ENCODE data around the gene OR4L1.

DNA sequence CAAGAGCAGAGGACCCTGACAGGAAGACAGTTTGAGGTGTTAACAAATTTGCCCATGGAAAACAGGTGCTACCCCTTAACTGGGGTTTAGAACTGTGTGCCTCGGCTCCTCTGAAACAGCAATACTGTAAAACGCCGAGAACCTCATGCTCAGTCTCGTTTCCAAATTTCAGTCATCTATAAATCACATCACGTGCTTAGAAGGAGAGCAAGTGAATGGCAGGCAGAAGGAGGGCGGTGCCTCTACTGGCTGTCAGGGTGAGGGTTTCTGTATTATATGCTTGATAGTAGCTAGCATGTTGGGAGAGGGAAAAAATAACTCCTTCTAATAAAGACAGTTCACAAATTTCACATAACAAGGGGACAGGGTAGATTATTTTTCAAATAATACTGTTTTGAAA, 28.8 kb upstream of the OR4L1 start:
- TF ChIP-seq ZNF207 (IDR thresholded peaks at IDR 0.05; ENCODE audit: borderline replicate concordance): no peak
- no peak for TF ChIP-seq PAX8 (CRISPR knock-in tag; IDR thresholded peaks at IDR 0.05; ENCODE audit: borderline replicate concordance)
- TF ChIP-seq, protein P1, sequence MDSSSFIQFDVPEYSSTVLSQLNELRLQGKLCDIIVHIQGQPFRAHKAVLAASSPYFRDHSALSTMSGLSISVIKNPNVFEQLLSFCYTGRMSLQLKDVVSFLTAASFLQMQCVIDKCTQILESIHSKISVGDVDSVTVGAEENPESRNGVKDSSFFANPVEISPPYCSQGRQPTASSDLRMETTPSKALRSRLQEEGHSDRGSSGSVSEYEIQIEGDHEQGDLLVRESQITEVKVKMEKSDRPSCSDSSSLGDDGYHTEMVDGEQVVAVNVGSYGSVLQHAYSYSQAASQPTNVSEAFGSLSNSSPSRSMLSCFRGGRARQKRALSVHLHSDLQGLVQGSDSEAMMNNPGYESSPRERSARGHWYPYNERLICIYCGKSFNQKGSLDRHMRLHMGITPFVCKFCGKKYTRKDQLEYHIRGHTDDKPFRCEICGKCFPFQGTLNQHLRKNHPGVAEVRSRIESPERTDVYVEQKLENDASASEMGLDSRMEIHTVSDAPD (CRISPR knock-in tag; IDR thresholded peaks at IDR 0.05): no peak
- TF ChIP-seq HMG20B (CRISPR knock-in tag; conservative IDR thresholded peaks at IDR 0.05): no peak
- no peak for TF ChIP-seq MBD4 (IDR thresholded peaks at IDR 0.05; ENCODE audit: borderline replicate concordance, low read length)
- TF ChIP-seq, protein P2, sequence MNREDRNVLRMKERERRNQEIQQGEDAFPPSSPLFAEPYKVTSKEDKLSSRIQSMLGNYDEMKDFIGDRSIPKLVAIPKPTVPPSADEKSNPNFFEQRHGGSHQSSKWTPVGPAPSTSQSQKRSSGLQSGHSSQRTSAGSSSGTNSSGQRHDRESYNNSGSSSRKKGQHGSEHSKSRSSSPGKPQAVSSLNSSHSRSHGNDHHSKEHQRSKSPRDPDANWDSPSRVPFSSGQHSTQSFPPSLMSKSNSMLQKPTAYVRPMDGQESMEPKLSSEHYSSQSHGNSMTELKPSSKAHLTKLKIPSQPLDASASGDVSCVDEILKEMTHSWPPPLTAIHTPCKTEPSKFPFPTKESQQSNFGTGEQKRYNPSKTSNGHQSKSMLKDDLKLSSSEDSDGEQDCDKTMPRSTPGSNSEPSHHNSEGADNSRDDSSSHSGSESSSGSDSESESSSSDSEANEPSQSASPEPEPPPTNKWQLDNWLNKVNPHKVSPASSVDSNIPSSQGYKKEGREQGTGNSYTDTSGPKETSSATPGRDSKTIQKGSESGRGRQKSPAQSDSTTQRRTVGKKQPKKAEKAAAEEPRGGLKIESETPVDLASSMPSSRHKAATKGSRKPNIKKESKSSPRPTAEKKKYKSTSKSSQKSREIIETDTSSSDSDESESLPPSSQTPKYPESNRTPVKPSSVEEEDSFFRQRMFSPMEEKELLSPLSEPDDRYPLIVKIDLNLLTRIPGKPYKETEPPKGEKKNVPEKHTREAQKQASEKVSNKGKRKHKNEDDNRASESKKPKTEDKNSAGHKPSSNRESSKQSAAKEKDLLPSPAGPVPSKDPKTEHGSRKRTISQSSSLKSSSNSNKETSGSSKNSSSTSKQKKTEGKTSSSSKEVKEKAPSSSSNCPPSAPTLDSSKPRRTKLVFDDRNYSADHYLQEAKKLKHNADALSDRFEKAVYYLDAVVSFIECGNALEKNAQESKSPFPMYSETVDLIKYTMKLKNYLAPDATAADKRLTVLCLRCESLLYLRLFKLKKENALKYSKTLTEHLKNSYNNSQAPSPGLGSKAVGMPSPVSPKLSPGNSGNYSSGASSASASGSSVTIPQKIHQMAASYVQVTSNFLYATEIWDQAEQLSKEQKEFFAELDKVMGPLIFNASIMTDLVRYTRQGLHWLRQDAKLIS (CRISPR knock-in tag; IDR thresholded peaks at IDR 0.05): no peak
- TF ChIP-seq ZFX (CRISPR knock-in tag; IDR thresholded peaks at IDR 0.05; ENCODE audit: low read depth): no peak
- TF ChIP-seq, protein P3, sequence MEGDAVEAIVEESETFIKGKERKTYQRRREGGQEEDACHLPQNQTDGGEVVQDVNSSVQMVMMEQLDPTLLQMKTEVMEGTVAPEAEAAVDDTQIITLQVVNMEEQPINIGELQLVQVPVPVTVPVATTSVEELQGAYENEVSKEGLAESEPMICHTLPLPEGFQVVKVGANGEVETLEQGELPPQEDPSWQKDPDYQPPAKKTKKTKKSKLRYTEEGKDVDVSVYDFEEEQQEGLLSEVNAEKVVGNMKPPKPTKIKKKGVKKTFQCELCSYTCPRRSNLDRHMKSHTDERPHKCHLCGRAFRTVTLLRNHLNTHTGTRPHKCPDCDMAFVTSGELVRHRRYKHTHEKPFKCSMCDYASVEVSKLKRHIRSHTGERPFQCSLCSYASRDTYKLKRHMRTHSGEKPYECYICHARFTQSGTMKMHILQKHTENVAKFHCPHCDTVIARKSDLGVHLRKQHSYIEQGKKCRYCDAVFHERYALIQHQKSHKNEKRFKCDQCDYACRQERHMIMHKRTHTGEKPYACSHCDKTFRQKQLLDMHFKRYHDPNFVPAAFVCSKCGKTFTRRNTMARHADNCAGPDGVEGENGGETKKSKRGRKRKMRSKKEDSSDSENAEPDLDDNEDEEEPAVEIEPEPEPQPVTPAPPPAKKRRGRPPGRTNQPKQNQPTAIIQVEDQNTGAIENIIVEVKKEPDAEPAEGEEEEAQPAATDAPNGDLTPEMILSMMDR (CRISPR knock-in tag; IDR thresholded peaks at IDR 0.05): no peak
- TF ChIP-seq RFX5 (IDR thresholded peaks at IDR 0.05; ENCODE audit: low read depth, low read length): no peak
- no peak for TF ChIP-seq FOXJ3 (CRISPR knock-in tag; IDR thresholded peaks at IDR 0.05; ENCODE audit: borderline replicate concordance)
- TF ChIP-seq KDM4B (CRISPR knock-in tag; IDR thresholded peaks at IDR 0.05): no peak
- TF ChIP-seq ZNF317 (CRISPR knock-in tag; IDR thresholded peaks at IDR 0.05): no peak
- no peak for TF ChIP-seq POLR2AphosphoS5 (IDR thresholded peaks at IDR 0.05; ENCODE audit: low read depth, low read length)
